Activated CD8-positive, alpha-beta memory T cell treated with anti-CD3 and anti-CD28 coated beads, Interleukin-2, amount 50 U/mL, for 24 hours (primary cell): ENCODE results near the gene SPRR2E.
"Not testable (repeated sequence)": the region's sequence is repeated elsewhere in the genome, so short reads cannot be mapped to it uniquely, and the experiment has no call there.

Experiments
- DNase-seq: peaks from one replicate; pipeline ENCODE4 v3.0.0-alpha.2; 2020; ENCODE audit errors: extremely low read depth

SPRR2E gene

DNA sequence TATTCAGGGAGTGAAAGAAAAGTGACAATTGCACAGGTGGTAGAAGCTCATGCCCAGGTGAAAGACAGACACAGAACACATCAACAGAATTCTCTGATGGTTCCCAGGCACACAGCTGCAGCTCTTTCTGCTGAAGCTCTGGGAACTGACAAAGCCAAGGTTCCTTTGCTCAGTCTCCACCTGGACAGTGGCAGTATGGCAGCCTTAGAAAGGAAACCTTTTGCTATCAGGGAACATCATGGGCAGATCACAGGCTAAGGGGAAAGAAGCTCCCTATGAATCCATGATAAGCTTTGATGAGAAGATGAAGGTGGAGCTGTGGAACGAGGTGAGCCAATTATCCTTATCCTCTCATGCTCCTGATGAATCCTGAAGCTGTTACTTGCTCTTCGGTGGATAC, 24.1 kb downstream of the SPRR2E start:
- DNase-seq, result no peak

DNA sequence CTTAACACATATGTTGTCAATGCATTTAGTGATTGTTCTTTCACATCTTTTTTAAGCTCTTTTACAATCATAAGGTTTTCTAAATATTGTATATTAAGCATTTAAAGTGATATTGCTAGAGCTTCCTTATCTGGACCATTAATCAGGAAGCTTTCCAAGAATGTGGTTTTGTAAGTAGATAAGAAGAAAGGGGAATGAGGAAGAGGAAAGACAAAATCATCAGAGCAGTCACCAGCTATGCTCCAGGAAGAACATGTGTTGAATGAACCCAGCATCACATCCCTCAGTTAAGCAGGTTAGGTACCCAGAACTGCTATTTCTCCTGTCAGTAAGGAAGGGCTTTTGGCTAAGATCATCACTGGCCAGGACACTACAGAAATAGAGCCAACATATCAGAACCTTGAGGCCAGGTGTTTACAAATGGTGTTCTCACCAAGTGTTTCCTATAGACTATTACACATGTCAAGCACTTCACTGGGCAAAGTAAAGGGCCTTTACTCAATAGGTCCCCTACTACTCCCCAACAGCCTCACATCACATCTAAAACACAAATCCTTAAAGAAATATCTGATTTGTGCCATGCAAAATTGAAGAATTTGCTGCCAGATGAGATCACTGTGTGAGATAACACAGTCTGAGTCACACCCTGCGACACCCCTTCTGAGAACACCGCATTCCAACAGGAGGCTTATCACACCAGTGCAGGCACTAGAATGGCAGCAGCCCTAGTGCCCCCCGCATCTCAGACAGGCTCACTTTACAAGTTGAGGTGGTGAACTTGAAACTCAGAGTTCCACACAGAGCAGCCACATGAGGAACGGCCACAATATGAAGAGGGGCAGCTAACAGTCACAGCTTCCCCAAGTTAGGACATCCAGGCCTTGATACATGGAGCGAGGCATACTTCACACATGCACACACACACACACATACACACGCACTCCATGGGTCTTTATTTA, 35.2 kb downstream of the SPRR2E start:
- no peak for DNase-seq

GRCh38 chr1:153058154-153058553, 36.2 kb downstream of the SPRR2E start:
- no peak for DNase-seq

DNA sequence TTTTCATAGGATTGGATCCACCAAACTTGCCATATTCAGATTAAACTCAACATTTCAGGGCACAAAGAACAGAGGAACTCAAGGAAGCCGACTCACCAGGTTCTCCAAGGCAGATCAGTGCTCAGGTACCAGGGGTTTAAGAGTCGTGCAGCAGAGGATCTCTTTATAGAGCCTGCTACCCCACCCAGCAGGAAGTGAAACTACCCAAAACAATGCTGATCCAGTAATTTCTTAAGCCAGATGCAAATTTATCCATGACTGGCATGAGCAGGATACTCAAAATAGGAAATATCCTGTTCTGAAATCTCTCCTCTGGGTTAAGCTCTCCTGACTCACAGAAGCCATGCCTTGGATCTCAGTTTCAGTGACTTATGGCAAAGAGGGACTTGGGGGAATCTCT, 37.0 kb downstream of the SPRR2E start, which contains the start of gene SPRR2A:
TSS of gene SPRR2A (minus strand) at position 138 of the 400 bp plus-strand sequence. CDS start 777 bp downstream, outside the sequence.
- no peak for DNase-seq

DNA sequence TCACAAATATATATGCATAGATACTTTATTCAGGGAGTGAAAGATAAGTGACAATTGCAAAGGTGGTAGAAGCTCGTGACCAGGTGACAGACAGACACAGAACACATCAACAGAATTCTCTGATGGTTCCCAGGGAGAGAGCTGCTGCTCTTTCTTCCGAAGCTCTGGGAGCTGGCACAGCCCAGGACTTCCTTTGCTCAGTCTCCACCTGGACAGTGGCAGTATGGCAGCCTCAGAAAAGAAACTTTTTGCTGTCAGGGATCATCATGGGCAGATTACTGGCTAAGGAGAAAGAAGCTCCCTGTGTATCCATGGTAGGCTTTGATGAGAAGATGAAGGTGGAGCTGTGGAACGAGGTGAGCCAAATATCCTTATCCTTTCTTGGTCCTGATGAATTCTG, 38.2 kb downstream of the SPRR2E start:
- DNase-seq, result not testable (repeated sequence)

- no peak for DNase-seq
Measured at GRCh38 chr1:153049211-153049610, 45.1 kb downstream of the SPRR2E start.
